ENCODE results near the gene CCNO. TPM values are rescaled to one million over a fixed set of nuclear protein-coding genes. Genes with fewer than 3 reads are reported as not detected.
A peak's percentile ranks its signal among the peaks of the same experiment; 100 is the strongest.

The CCNO gene
- total and polyA plus RNA-seq, 2 of the 8 experiments (the other 6 are each of a cell fraction or from before 2014, with no cell fraction given) = 0.14 to 0.41 TPM

GRCh38 chr5:55219770-55220169 is 13.6 kb downstream of the CCNO start:
- FAIRE-seq (no peak), DNase-seq (ENCODE audit: low read depth in 1 of 2, low spot score in 2 of 2) (no peak)
- no peak overlapping the region for H2BK20ac ChIP-seq (ENCODE audit: low read length)
- no peak overlapping the region for H2BK5ac ChIP-seq (ENCODE audit: low read depth, low read length)
- no peak overlapping the region for H3K56ac ChIP-seq (replicated peaks; ENCODE audit: insufficient read length, low read depth, low read length)
- H2BK15ac ChIP-seq (ENCODE audit: low read length) = no peak overlapping the region
- H4K8ac ChIP-seq (ENCODE audit: extremely low read depth, insufficient read depth, low read length) = no peak overlapping the region
- 82% methylated on average over 3 of the region's 3 CpGs; no CpG with 5 or more reads in 1 of the 2 experiments for WGBS, 2 experiments (ENCODE audit: extremely low coverage in 1 of 2, insufficient coverage in 1 of 2, insufficient read length in 1 of 2, insufficient replicate concordance in 2 of 2, low coverage in 1 of 2, low lambda C conversion rate in 2 of 2, missing lambda C conversion rate in 1 of 2)
- H3K23me2 ChIP-seq (ENCODE audit: low read depth, low read length) = peaks cover 5% of the 10 kb centered on the region; the same call in 1 of the 2 replicates
- H2AFZ ChIP-seq (ENCODE audit: low read length) = no peak overlapping the region
- peak overlapping the region in 2 of 4 experiments; percentile 55 to 64; a peak in 4 of 8 replicates for H3K4me3 ChIP-seq (ENCODE audit: extremely low read depth in 1 of 4, insufficient read depth in 2 of 4, low read depth in 3 of 4, low read length in 4 of 4)
- H3K36me3 ChIP-seq (ENCODE audit: control insufficient read depth in 2 of 4, insufficient read depth in 4 of 4, low read length in 3 of 4) = peaks cover 0 to 3% (median 0%) of the 10 kb centered on the region in 4 experiments; a peak in 1 of 8 replicates
- H4K91ac ChIP-seq (replicated peaks; ENCODE audit: insufficient read length, low read length) = no peak overlapping the region
- H4K5ac ChIP-seq (ENCODE audit: insufficient read length, low read depth, low read length) = no peak overlapping the region
- no peaks in the 10 kb centered on the region for H3K79me1 ChIP-seq (ENCODE audit: low read depth, low read length)
- no peak overlapping the region for H3K27ac ChIP-seq (ENCODE audit: low read depth, low read length)
- no peaks in the 10 kb centered on the region for H3K9me3 ChIP-seq (ENCODE audit: insufficient read depth in 2 of 2, low read depth in 1 of 2, low read length in 1 of 2)
- H3K4me2 ChIP-seq (ENCODE audit: insufficient read depth in 1 of 2, low read depth in 2 of 2, low read length in 2 of 2) = peak overlapping the region; percentile 72 to 96; a peak in 3 of 4 replicates
- no peak overlapping the region for H2BK12ac ChIP-seq (ENCODE audit: low read depth, low read length)
- peaks cover 0 to 15% (median 5%) of the 10 kb centered on the region in 4 experiments; a peak in 6 of 7 replicates for H3K4me1 ChIP-seq (replicated peaks in 1 of 4; ENCODE audit: control insufficient read depth in 3 of 4, insufficient read depth in 4 of 4, low read length in 3 of 4)
- POLR2A ChIA-PET (ENCODE audit: partially characterized antibody) = interaction anchor here (1.0 to 2.8 kb wide), 3 partner anchors 12 to 48 kb away, joined by 3 to 21 read pairs (median 3); partner anchors contain the start of gene CCNO
- H3K9ac ChIP-seq (replicated peaks in 1 of 4; ENCODE audit: extremely low read depth in 1 of 4, low read depth in 3 of 4, low read length in 3 of 4) = no peak overlapping the region
- no peak overlapping the region for H2BK120ac ChIP-seq (replicated peaks; ENCODE audit: low read depth, low read length)
- peaks cover 3 to 15% of the 10 kb centered on the region in 2 experiments for H4K20me1 ChIP-seq (replicated peaks in 1 of 2; ENCODE audit: control insufficient read depth in 1 of 2, insufficient read depth in 2 of 2, low read length in 2 of 2)
- H2AK5ac ChIP-seq (ENCODE audit: low read depth, low read length) = no peak overlapping the region
- no peak overlapping the region for H3K4ac ChIP-seq (replicated peaks; ENCODE audit: insufficient read length, low read depth, low read length)
- no peaks in the 10 kb centered on the region for H3K79me2 ChIP-seq (ENCODE audit: control insufficient read depth in 1 of 2, insufficient read depth in 2 of 2, low read length in 2 of 2)
- no peak overlapping the region for H3K14ac ChIP-seq (ENCODE audit: insufficient read length)
- CTCF ChIA-PET (ENCODE audit: partially characterized antibody) = interaction anchor here (0.9 to 7.6 kb wide), 9 partner anchors 15 to 473 kb away, joined by 3 to 105 read pairs (median 5); partner anchors contain the start of gene CCNO
- no peak overlapping the region for H3K18ac ChIP-seq (ENCODE audit: extremely low read depth, low read length)
- H3K27me3 ChIP-seq (replicated peaks in 1 of 4; ENCODE audit: control insufficient read depth in 3 of 4, extremely low read depth in 1 of 4, insufficient read depth in 3 of 4, low read length in 3 of 4) = peaks cover 38 to 53% (median 51%) of the 10 kb centered on the region in 4 experiments
- no peak overlapping the region for H3K23ac ChIP-seq (ENCODE audit: insufficient read length)
- TF ChIP-seq ATF2 (IDR thresholded peaks at IDR 0.05; ENCODE audit: low read length) (no peak), CBX5 (IDR thresholded peaks at IDR 0.05; ENCODE audit: low read depth, low read length) (no peak), GABPA (IDR thresholded peaks at IDR 0.05; ENCODE audit: borderline replicate concordance, insufficient read depth, low read length) (no peak), RNF2 (IDR thresholded peaks at IDR 0.05; ENCODE audit: borderline replicate concordance, low read depth, low read length, missing control alignments, poor library complexity, severe bottlenecking) (no peak), SIX5 (IDR thresholded peaks at IDR 0.05; ENCODE audit: low read depth, low read length) (no peak), CHD2 (IDR thresholded peaks at IDR 0.05; ENCODE audit: low read length) (no peak), CBX8 (IDR thresholded peaks at IDR 0.05; ENCODE audit: borderline replicate concordance, low read depth, low read length) (no peak), ZNF274 (IDR thresholded peaks at IDR 0.05; ENCODE audit: borderline replicate concordance, extremely low read depth, low read length) (no peak), SP2 (IDR thresholded peaks at IDR 0.05; ENCODE audit: low read length) (no peak), ATF3 (IDR thresholded peaks at IDR 0.05; ENCODE audit: insufficient read depth, low read depth, low read length) (no peak), JUND (IDR thresholded peaks at IDR 0.05; ENCODE audit: low read length) (no peak)
